CD4-positive, alpha-beta T cell treated with Interleukin-21 for 1 hour (primary cell): Measurements from ENCODE around the gene BAIAP3.
A peak's percentile ranks its signal among the peaks of the same experiment; 100 is the strongest.

Source experiments
- DNase-seq: peaks from one replicate; pipeline ENCODE4 v3.0.0-alpha.2; 2020

Gene BAIAP3

GRCh38 chr16:1374418-1375297, 41.2 kb downstream of the BAIAP3 start:
- DNase-seq: no peak

- no peak for DNase-seq
Observed at GRCh38 chr16:1375298-1375640, 41.8 kb downstream of the BAIAP3 start.

GRCh38 chr16:1375741-1376410, 42.4 kb downstream of the BAIAP3 start:
- no peak for DNase-seq

- no peak for DNase-seq
Observed at GRCh38 chr16:1377406-1378010, 44.1 kb downstream of the BAIAP3 start.

DNA sequence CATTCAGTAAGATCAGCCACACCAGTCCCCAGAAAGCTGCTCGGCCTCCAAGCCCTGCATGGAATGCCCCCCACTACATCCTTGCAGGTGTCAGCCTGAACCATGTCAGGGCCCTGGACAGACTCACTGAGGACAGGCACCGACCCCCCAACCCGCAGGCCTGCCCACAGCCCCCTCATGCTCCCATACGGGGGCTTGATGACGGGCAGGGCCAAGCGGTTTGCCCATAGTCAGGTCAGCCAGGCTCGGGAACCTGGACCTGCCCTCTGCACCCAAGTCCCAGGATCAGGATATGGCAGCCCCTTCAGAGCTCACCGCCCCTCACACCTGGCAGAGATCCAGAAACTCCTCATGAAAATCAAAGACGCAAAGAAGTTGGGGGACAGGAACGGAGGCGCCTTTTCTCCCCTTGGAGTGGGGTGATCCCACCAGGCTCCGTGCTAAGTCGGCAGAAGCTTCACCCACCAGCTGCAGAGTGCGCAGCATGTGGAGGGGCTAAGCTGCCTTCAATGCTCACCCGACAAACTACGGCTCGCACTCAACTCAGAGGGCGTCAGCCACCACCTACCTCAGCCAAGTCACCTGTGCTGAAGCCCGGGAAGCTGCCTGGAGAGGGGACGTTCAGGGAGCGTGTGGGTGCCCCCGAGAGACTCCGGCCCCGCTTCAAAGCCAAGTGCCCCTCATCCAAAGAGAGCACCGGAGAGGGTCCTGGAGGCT, 44.8 kb downstream of the BAIAP3 start:
- DNase-seq: no peak

- peak; percentile 76 for DNase-seq
Observed at GRCh38 chr16:1378804-1379303, 45.4 kb downstream of the BAIAP3 start.

- DNase-seq: peak; percentile 58
Observed at GRCh38 chr16:1379304-1380076, 46.0 kb downstream of the BAIAP3 start.

DNA sequence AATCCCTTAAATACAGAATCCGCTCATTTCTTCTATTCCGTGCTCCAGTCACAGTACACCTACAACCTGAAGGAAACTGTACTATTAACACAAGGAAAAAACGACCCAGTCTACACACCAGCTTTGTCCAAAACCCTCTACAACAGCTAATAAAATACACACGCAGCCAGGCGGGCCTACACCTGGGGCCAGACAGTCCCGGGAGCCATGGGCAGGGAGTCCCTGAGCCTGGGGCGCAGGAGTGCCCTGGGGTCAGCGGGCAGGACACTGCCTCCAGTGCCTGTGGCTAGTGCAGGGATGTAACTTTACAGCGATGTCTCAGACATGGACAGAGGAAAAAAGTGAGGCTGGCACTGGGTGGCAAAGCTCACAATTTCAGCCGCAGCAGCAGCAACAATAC, 46.8 kb downstream of the BAIAP3 start:
- no peak for DNase-seq

- no peak for DNase-seq
Observed at GRCh38 chr16:1381612-1382406, 48.4 kb downstream of the BAIAP3 start.

GRCh38 chr16:1383556-1383955, 50.1 kb downstream of the BAIAP3 start:
- no peak for DNase-seq

- DNase-seq: no peak
Observed at GRCh38 chr16:1385232-1385631, 51.8 kb downstream of the BAIAP3 start.

- DNase-seq: no peak
Observed at GRCh38 chr16:1387331-1387730, 53.9 kb downstream of the BAIAP3 start.

GRCh38 chr16:1389762-1390161, 56.3 kb downstream of the BAIAP3 start:
- DNase-seq: no peak

- DNase-seq: no peak
Observed at GRCh38 chr16:1390239-1390779, 56.9 kb downstream of the BAIAP3 start.

GRCh38 chr16:1392826-1393225, 59.4 kb downstream of the BAIAP3 start:
- DNase-seq: no peak

DNA sequence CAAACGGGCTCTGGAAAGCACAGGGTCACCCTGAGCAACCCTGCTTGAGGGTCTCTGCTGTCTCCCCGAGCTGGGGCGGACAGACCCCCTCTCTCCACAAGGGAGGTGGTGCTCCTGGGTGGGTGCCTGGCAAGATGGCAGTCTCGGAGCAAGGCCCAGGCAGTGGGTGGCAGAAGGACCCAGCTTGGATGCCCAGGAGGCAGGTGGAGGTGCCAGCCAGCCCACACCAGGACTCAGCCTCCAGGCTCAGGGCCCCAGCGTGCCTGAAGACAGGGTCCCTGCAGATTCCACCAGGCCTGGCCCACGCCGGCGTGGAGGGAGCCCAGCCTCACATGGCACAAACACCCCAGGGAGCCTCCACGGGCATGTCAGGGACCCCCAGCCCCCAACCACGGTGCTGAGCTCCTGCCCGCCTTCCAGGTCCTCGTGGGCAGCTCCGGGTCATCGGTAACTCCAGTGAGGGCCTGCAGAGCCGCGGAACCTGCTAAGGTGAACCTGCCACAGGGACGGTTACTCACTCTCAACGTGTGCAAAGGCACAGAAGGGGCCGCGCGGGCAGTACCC, 60.2 kb downstream of the BAIAP3 start:
- no peak for DNase-seq

GRCh38 chr16:1394367-1394951, 61.0 kb downstream of the BAIAP3 start:
- no peak for DNase-seq

DNA sequence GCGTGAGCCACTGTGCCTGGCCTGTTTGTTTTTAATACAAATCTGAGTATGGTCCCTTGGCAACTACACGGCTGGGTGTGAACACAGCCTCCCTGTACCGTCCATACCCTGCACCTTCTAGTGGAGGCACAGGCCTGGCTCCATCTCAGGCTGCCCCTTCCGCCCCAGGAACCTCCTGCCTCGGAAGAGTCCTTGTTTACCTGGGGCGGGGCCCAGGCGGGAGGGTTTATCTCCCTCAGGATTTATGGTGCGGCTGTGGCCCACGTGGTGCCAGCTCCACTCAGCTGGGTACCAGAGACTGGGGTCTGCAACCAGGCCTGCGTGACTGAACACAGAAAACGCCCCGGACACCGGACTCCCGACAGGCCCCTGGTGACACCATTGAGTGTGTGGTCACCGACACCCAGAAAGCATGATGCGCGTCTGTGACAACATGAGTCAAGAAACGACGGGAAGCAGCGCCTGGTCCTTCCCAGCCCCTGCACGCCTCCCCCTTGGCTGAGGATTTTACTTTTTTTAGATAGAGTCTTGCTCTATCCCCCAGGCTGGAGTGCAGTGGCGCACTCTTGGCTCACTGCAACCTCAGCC, 62.1 kb downstream of the BAIAP3 start:
- DNase-seq: no peak

DNA sequence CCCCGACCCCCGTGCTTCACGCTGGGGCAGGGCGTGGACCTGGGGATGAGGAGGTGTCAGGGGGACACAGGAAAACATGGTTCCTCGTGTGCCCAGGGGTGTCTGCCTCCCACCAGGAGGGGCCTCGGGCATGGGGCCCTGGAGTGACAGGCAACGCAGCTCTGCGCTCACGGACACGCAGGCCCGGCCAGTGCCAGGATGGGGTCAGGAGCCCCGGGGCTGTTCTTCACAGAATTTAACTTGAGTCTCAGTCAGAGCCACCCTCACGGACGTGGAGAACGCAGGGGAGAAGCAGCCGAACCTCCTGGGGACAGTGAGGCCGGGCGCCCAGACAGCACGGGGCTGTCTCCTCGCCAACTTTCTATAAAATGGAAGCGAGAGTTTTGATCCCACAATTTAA, 64.3 kb downstream of the BAIAP3 start:
- no peak for DNase-seq

DNA sequence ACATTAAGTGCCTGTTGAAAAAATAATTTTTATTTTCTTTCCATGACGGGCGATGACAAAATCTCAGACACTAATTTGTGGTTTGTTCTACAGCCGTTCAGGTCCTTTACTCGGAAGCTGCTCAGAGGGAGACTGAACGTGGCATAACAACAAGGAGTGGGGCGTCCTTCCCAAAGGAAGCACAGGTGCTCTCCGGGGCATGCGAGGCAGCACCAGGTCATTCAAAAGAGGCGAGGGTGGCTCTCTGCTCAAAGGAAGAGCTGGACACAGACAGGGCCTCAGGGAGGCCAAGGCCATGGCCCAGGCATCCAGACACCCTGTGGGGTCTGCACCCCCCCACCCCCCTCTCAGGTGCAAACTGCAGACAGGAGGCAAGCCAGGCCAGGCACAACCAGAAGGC, 64.9 kb downstream of the BAIAP3 start:
- DNase-seq: no peak
